EL (cell line): ENCODE measurements around the gene CEP95.
"Not testable (repeated sequence)": the region's sequence is repeated elsewhere in the genome, so short reads cannot be mapped to it uniquely, and the experiment has no call there.

ENCODE experiments used
- DNase-seq: peaks from one replicate; pipeline ENCODE4 v3.0.0-alpha.2; 2016

The CEP95 gene

GRCh38 chr17:64575431-64575830 is 68.7 kb downstream of the CEP95 start:
- no peak for DNase-seq

- DNase-seq = not testable (repeated sequence)
Observed at GRCh38 chr17:64577025-64577424, 70.2 kb downstream of the CEP95 start.

- DNase-seq = no peak
Observed at GRCh38 chr17:64579917-64580316, 73.1 kb downstream of the CEP95 start.

- DNase-seq = no peak
Observed at GRCh38 chr17:64580384-64581315, 73.9 kb downstream of the CEP95 start.

- DNase-seq = no peak
Observed at GRCh38 chr17:64583038-64583437, 76.3 kb downstream of the CEP95 start.

GRCh38 chr17:64585146-64585545 is 78.4 kb downstream of the CEP95 start:
- DNase-seq = no peak
